Right hindlimb (tissue), 1 donor: ENCODE results near the gene AP5S1.
"Not testable (repeated sequence)": the region's sequence is repeated elsewhere in the genome, so short reads cannot be mapped to it uniquely, and the experiment has no call there.

Experiments
- DNase-seq: peaks from one replicate; pipeline ENCODE4 v3.0.0-alpha.2; 2018

The AP5S1 gene, protein sequence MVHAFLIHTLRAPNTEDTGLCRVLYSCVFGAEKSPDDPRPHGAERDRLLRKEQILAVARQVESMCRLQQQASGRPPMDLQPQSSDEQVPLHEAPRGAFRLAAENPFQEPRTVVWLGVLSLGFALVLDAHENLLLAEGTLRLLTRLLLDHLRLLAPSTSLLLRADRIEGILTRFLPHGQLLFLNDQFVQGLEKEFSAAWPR

DNA sequence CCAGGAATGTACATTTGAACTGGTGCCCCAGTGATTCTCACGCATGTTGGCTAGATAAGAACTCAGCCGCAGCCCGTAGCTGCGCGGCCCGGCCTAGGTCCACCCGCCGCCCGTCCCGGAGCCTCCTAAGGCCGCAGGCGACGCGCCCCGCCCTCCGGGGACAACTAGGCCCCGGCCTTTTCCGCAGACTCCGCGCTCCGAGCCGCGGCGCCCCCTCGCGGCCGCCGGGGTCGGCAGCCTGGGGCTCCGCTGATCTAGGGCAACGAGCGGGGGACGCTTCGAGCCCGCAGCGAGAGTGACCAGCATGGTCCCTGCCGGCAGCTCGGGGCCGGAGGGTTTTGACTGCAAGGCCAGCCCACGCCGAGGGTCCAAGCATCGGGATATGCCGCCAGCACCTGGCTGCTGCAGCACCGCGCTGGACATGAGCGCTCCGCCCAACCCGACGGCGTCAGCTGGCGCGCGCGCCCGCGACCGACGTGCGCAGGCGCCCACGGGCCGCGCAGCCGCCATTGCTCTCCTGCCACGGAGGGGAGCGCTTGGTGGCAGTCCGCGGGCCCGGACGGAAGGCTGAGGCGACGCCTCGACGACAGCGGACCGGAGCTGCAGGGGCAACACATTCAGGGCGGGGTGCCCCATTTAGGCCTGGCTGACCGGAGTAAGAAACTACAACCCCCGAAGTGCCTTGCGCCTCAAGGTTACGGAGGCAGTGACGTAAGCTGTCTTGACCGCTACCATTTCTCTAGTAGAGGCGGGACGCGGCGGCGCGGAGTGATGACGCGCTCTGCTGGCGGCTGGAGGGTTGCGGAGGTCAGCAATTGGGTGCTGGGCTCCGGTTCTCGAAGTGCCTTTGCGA lies at the start of gene AP5S1:
AP5S1 (plus strand) TSS at position 500 of the 853 bp plus-strand sequence. CDS start 1,571 bp downstream, outside the sequence.
- peak; percentile 98 for DNase-seq

DNA sequence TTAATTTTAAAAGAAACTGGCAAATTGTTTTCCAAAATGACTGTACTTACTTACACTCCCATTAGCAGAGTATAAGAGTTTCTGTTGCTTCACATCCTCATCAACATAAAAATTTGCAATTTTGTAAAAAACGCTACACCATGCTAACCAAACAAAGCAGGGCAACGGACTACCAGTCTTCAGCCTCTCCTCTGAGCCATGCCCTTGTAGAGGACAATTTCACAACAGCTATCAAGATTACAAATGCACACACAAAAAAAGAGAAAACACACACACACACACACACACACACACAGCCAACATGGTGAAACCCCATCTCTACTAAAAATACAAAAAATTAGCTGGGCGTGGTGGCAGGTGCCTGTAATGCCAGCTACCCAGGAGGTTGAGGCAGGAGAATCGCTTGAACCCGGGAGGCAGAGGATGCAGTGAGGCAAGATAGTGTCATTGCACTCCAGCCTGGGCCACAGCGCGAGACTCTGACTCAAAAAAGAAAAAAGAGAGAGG lies 48.7 kb upstream of the AP5S1 start:
- DNase-seq: no peak

DNA sequence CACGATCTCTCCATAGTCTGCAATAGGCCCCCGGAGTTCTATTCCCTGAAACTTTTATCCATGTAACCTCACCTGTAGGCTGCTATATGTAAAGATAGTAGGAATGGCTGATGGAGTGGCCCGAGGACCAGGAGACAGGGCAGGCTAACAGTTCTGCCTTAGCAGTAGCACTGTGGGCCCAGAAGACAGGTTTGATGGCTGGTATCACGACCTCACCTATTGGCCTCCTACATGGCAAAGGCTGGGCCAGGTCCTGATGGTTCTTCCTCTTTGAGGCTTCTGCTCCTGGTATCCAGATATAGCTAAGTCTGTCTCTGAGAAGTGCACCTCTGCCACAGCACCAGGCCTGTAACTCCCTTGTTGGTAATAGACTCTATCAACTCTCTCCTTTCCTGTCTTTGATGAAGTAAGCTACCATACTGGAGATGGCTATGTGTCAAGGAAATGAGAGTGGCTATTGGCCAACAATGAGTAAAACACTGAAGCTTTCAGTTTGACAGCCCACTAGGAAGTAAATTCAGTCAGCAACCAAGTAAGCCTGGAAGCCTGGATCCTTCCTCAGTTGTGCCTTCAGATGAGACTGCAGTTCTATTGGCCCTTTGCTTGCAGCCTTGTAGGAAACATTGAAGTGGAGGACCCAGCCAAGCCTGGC lies 44.8 kb upstream of the AP5S1 start:
- DNase-seq: no peak

DNA sequence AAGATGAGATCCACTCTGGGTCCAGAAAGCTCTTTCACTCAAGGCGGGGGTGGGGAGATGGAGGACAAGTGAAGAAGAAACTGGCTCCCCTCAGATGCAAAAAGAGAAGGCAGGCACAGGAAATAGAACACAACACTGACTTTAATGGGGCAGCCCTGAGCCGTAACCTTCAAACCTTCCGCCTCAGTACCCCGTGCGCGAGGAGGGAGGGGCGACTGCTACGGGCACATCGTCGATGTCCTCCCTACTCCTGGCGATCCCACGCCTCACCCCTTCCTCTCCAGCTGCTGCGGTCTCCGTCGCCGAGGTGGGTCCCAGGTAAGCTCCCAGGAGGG lies 43.0 kb upstream of the AP5S1 start:
- DNase-seq: no peak

DNA sequence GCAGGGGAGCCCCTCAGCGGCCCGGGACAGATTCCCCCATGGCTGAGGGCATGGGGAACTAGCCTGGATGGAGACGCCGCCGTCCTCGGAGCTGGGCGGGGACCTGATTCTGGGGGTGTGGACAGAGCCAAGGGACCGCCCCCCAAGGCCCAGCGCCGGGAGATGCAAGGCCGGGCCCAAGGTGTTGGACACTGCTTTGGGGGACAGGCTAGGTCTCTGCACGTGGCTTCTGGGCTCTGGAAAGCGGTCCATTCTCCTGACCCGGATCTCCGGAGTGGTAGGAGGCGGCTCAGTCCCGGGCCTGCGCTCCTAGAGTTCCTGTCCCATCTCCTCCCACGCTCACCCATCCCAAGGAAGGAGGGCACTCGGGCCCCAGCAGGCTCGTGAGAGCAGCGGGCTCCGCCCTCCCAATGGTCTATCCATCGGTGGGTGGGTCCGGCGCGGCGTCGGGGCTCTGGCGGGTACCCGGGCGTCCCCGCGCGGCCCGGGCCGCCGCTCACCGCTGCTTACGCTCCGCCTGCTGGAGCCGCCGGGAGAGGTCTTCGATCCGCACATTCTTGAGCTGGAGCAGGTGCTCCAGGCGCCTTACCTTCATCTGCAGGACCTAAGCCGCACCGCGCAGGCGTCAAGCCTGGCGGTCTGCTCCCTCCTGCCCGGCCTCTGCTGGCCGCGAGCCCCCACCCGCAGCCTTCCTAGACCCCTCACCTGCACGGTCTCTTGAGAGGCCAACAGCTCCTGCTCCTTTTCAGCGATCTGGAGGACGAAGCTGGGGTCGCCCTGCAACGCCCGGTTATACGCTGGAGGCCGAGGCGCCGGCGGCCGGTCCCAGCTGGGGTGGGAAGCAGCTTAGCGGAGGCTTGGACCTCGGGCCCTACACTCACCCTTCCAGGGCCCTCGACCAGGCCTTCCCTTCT lies 42.4 kb upstream of the AP5S1 start:
- no peak for DNase-seq

DNA sequence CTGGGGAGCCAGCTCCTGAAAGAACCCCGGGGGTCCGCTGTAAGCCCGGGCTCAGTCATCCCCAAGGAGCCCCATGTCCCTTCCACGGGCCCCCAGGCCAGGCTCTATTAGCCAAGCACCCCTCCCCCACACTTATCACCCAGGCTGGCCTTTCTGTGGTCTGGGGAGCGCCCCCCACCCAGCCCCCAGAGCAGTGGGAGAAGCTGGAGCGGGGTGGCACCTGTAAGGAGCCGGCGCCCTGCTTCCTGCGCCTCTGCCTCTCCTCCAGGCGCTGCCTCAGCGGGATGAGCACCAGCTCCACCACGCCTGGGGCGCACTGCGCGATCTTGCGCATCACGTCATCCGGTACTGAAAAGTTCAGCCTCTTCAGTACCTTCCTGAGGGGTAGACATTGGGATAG lies 41.4 kb upstream of the AP5S1 start:
- DNase-seq: no peak

DNA sequence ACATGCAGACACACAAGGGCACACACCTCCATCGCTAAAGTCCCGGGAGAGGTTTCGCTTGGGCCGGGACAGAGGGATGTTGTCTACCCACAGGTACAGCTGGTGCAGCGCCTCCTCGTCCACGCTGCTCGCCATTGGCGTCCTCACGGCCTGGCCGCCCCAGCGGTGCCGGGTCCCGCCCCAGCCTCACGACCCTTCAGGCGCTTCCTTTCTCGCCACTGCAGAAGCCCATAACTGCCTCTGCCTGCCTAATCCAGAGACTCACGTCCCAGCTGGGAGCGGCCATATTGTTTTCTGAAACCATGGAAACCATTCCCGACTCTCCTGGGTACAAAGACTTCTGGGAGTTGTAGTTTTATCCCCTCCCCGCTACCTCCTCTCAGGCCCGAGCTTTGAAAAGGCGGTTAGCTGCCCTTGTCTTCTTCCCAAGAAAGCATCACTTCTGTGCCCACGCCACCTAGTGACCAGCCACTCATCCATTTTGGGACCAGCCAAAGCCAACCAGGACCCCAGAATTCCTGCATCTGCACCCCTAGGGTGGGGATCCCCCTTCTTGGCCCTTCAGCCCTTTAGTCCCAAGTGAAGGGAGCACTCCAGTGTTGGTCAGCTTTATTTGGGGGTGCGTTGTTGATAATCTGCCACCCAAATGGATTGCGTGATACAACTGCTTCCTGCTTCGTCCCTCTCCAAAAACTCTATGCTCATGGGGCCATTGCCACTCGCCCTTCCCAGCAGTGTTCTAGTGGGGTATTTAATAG lies 39.0 kb upstream of the AP5S1 start, which contains the start of gene SPEF1:
SPEF1 (minus strand) TSS at position 296 of the 758 bp plus-strand sequence; CDS start at position 135, 161 bp downstream.
- DNase-seq: peak; percentile 91

DNA sequence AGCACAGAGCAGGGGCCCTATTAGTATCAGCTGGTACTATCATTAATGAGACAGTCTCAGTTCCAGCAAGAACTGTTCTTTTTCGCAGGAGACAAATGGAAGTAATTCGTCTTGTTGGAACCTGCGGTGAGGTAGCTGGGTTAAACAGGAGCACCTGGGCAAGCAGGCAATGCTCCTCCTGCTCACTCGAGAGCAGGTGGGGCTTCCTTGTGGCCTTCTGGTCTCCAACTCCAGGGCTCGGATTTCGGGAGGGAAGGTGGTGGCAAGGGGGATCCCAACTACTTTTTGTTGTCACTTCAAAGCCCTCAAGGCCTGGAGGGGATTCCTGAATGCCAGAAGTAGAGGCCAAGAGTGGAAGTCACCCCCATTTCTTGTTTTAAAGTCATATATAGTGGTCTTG lies 37.8 kb upstream of the AP5S1 start:
- no peak for DNase-seq

DNA sequence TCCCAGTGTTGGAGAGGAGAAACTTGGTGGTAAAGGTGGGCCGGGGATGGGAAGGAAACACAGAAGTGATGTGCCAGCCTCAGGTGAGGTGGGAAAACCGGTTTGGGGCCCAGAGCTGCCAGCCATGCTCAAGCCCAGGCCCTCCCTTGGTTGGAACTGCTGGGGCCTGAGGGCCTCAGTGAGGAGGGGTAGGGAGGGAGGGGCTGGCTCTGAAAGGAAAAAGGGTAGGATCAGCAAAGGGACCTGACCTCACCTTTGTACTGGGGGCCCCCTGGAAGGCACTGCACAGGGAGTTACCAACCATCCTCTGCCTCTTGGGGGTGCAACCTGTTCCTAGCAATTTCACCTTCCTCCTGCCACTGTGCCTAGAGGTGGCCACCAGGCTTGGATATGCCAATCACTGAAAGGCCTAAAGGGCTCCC lies 37.3 kb upstream of the AP5S1 start:
- DNase-seq: no peak

DNA sequence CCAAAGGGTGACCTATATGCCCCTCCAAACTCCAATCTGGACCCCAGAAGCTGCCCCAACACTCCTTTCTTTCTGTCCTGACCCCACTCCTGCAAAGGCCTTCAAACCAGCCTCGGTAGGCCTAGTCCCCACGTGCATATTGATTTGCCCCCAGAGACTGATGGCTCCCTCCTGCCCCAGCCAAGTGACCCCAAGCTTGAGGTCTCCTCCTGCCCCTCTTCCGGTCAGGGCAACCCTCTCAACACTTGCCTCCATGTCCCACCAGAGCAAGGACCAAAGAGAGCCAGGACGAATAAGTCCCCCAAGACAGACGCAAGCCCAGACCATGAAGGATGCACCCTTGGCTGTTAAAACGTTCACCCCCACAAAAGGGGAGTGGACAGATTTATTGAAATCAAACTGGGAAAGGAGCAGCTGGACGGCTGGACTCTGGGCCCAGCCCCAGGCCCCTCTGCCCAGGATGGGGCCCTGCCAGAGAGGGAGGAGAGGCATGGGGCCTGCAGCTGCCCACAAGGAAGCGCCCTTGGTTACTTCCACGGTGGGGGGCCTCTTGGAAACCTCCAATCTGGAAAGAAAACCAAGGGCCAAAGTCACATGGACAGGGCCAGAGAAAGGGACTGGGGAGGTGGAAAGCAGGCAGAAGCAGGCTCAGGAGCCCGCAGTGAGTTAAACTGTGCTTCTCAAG lies 36.7 kb upstream of the AP5S1 start:
- DNase-seq: no peak

DNA sequence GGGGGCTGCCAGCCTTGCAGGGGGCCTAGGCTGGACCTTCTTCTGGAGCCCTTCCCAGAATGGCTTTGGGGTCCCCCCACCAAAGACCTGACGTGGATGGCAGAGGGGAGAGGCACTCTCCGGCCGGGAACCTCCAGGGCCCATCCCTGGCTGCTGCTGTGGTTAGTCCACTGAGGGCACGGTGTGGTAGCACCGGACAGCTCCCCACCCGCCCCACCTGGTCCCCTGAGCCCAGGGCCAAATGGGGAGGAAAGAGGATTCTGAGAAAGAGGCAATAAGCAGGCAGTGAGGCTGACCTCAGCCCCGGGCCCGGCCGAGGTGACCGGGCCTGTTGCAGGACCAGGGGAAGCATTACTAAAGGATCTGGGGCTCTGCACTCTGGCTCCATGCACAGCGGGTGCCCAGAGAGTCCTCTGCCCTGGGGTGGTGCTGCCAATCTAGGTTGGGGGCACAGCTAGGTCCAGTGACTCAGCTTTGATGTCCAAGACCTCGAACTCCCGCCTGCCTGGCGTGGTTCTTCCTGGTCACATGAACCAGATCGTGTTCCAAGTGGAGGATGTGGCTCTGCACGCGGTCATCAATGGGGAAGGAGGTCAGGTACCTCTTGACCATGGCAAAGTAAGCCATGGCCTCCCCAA lies 36.0 kb upstream of the AP5S1 start:
- DNase-seq: no peak

DNA sequence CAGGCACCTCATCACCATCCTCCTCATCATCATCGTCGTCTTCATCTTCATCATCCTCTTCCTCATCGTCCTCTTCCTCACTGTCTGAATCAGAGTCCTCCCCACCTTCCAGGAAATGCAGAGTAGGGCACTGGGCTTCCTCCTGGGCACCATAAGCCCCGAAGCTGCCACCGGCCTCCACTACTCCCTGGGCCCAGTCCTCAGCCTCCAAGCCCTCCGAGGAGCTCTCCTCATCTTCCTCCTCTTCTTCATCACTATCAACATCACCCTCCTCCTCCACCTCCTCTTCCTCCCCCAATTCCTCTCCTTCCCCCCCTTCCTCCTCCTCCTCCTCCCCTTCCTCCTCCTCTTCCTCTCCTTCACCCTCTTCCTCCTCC lies 35.5 kb upstream of the AP5S1 start:
- no peak for DNase-seq

DNA sequence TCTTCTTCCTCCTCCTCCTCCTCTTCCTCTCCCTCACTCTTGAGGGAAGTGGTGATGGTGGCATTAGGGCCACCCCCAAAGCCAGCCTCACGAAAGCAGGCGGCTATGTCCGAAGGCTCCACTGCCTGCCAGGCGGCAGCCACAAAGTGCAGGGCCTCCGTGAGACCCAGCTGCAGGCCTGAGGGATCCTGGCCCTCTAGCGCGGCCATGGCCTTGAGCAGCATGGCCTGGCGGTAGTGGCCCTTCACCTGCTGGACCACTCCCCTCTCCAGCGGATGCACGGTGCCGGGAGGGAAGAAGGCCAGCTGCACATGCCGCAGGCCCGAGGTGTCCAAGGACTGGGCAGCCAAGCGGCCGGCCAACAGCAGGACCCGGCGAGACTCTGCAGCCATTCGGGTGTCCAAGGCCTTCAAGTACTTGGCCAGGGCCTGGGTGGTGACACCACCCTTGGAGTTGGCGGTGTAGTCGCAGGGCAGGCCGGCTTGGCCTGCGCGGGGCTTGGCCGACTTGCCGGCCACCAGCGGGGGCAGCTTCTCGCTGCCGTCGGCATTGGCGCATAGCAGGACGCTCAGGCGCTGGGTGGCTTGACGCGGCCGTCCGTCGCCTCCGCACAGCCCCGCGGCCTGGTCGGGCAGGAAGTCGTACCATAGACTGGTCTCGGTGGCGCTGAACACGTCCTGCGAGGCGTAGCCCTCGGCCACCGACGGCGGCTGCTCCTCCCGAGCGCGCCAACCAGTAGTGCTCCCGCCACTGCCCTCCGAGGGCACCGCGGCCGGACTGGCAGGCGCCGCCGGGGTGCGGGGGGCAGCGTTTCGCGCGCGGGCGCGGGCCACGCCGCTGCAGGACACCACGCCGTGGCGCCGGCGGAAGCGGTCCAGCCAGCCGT lies 34.9 kb upstream of the AP5S1 start:
- DNase-seq: no peak

DNA sequence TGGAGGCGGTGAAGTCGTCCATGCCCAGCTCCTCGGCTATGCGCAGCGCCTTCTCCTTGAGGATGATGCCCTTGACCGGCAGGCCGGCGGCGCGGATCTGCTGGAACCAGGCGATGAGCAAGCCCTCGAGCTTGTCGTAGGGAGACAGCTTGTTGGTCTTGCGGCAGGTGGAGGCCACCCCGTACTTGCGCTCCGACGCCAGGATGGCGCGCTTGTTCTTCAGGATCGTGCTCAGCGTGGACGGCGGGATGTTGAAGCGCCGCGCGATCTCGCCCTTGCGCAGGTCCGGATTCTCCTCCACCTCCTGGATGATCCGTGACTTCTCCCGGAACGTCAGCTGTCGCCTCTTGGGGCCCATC lies 34.2 kb upstream of the AP5S1 start:
- peak; percentile 73 for DNase-seq

DNA sequence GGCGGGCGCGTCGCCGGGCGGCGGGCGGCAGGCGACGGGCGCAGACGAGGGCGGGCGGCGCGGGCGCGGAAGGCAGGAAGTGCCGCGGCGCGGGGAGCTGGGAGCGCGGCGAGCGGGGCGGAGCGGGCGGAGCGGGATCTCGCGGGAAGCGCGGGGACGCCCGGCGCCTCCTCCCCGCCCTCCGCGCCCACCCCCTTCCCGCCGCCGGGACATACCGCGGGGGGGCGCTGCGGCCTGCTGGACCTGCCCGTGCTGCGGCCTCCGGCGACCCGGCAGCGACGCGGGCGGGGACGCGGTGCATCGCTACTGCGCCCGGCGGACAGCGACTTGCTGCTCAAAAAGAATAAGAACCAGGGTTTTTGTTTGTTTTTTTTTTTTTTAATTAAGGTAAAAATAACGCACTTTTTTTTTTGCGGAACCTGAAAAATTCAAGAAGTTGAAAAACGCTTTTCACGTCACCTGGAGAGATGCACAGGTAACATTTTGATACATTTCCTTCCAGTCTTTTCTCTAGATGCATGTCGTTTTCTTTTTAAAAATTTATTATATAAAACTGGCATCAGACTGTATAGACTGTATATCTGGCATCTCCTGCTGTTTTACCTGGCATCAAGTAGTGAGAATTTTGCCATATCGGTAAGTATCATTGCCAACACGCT lies 33.6 kb upstream of the AP5S1 start, which contains the start of gene CENPB:
CENPB (minus strand) TSS at position 76 of the 659 bp plus-strand sequence. CDS start 257 bp downstream, outside the sequence.
- peak; percentile 93 for DNase-seq

DNA sequence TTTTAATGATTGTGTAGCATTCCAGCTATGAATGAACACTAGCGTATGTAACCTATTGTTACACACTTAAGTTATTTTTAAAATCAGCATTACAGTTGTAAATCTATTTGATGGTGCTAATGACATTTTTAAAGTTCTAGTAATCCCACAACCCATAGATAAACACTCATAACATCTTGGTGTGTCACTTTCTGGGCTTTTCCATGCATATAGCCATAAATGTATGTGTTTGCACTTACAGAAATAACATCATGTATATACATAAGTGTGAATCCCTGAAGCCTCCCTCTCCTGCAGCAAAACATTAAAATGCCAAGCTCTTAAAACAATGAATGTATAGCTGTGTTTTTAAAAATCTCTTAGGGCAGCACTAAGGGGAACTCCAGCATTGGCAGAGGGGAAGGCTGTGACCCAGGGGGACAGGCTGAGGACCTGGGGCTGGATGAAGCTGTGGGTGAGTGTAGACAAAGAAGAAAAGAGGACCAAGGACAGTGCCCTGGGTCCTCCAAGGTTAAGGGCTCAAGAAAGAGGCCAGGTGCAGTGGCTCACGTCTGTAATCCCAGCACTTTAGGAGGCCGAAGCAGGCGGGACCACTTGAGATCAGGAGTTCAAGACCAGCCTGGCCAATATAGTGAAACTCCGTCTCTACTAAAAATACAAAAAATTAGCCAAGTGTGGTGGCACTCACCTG lies 32.9 kb upstream of the AP5S1 start:
- no peak for DNase-seq

DNA sequence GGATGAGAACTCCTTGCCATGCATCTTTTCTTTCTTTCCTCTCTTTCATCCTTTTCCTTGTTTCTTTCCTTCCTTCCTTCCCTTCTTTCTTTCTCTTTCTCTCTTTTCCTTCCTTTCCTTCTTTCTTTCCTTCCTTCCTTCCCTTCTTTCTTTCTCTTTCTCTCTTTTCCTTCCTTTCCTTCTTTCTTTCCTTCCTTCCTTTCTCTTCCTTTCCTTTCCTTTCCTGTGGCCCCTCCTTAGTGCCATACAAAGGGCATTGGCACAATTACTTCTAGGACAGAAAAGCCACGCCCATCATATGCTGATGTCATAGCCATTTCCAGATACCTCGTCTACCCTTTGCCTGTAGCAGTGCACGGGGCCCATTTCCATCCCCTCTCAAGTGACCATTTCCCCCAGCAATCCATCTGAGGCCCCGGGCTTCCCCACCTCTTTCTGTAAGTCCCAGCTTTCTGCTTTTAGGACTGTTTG lies 31.6 kb upstream of the AP5S1 start:
- no peak for DNase-seq

DNA sequence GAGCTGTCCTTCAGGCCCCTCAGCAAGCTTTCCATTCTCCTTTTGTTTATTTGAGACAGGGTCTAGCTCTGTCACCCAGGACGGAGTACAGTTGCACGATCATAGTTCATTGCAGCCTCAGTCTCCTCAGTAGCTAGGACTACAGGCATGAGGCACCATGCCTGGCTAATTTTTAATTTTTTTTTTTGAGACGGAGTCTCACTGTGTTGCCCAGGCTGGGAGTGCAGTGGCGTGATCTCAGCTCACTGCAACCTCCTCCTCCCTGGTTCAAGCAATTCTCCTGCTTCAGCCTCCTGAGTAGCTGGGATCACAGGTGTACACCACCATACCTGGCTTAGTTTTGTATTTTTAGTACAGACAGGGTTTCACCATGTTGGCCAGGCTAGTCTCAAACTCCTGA lies 31.1 kb upstream of the AP5S1 start:
- DNase-seq: not testable (repeated sequence)
